ENCODE results near the gene ACE.

ACE gene

GRCh38 chr17:63495491-63495890 lies 18.6 kb downstream of the ACE start:
- TF ChIP-seq PRDM1 (tag by site-specific recombination; IDR thresholded peaks at IDR 0.05) (no peak), ZNF394 (tag by site-specific recombination; IDR thresholded peaks at IDR 0.05; ENCODE audit: borderline replicate concordance) (no peak), ZNF341 (tag by site-specific recombination; IDR thresholded peaks at IDR 0.05; ENCODE audit: low read depth) (no peak), ZNF473 (tag by site-specific recombination; IDR thresholded peaks at IDR 0.05) (no peak), ZSCAN18 (tag by site-specific recombination; IDR thresholded peaks at IDR 0.05) (no peak), ZNF24 (tag by site-specific recombination; IDR thresholded peaks at IDR 0.05) (no peak), REST (tag by site-specific recombination; IDR thresholded peaks at IDR 0.05) (no peak)
- CTCF ChIA-PET, result interaction anchor here (0.8 to 2.9 kb wide), 3 partner anchors 17 to 179 kb away, joined by 3 to 11 read pairs (median 4); no protein-coding TSS in a partner anchor

GRCh38 chr17:63496177-63496576 lies 19.3 kb downstream of the ACE start:
- no peaks in the 10 kb centered on the region for H3K4me1 ChIP-seq (ENCODE audit: control insufficient read depth, insufficient read depth, low read length)
- H3K4me3 ChIP-seq (ENCODE audit: low read depth, low read length), result no peak overlapping the region
- H3K27ac ChIP-seq (ENCODE audit: extremely low read depth, low read depth, low read length), result no peak overlapping the region
- no peaks in the 10 kb centered on the region for H3K36me3 ChIP-seq (ENCODE audit: control insufficient read depth in 2 of 2, insufficient read depth in 1 of 2, low read length in 2 of 2)
- TF ChIP-seq SP7 (tag by site-specific recombination; IDR thresholded peaks at IDR 0.05) (no peak), MYNN (tag by site-specific recombination; IDR thresholded peaks at IDR 0.05; ENCODE audit: borderline replicate concordance) (no peak), ZNF2 (tag by site-specific recombination; IDR thresholded peaks at IDR 0.05) (no peak), ZNF501 (tag by site-specific recombination; IDR thresholded peaks at IDR 0.05) (no peak)
- ChIA-PET POLR2A (no interaction called here), CTCF (interaction anchor here (0.8 to 2.9 kb wide), 4 partner anchors 8 to 115 kb away, joined by 4 to 11 read pairs (median 7); no protein-coding TSS in a partner anchor)
- H3K9me3 ChIP-seq (ENCODE audit: control insufficient read depth, insufficient read depth, low read depth, low read length), result no peaks in the 10 kb centered on the region

More at GRCh38 chr17:63495491-63495890, 18.6 kb downstream of the ACE start:
- Histone ChIP-seq H3K9me3 (ENCODE audit: control insufficient read depth, insufficient read depth, low read depth, low read length) (no peaks in the 10 kb centered on the region), H3K27ac (ENCODE audit: extremely low read depth, low read depth, low read length) (no peak overlapping the region), H3K36me3 (ENCODE audit: control insufficient read depth in 2 of 2, insufficient read depth in 1 of 2, low read length in 2 of 2) (no peaks in the 10 kb centered on the region), H3K4me3 (ENCODE audit: low read depth, low read length) (no peak overlapping the region), H3K4me1 (ENCODE audit: control insufficient read depth, insufficient read depth, low read length) (no peaks in the 10 kb centered on the region)
- POLR2A ChIA-PET, result no interaction called here

GRCh38 chr17:63496663-63497400 lies 20.0 kb downstream of the ACE start:
- ChIA-PET CTCF (interaction anchor here (0.6 to 2.9 kb wide), 5 partner anchors 9 to 1966 kb away, joined by 3 to 11 read pairs (median 7); no protein-coding TSS in a partner anchor), POLR2A (no interaction called here)
- H3K4me3 ChIP-seq (ENCODE audit: low read depth, low read length), result no peak overlapping the region
- no peak overlapping the region for H3K27ac ChIP-seq (ENCODE audit: extremely low read depth, low read depth, low read length)
- no peaks in the 10 kb centered on the region for H3K9me3 ChIP-seq (ENCODE audit: control insufficient read depth, insufficient read depth, low read depth, low read length)
- no peaks in the 10 kb centered on the region for H3K4me1 ChIP-seq (ENCODE audit: control insufficient read depth, insufficient read depth, low read length)
- TF ChIP-seq ZFHX2 (tag by site-specific recombination; conservative IDR thresholded peaks at IDR 0.05), result 0 out of 2 replicates have a peak, but pooled peaks have one; percentile 18
- TF ChIP-seq ZBTB20 (tag by site-specific recombination; IDR thresholded peaks at IDR 0.05), result no peak
- peak; percentile 55 for TF ChIP-seq EGR2 (tag by site-specific recombination; IDR thresholded peaks at IDR 0.05; ENCODE audit: low read depth)
- no peaks in the 10 kb centered on the region for H3K36me3 ChIP-seq (ENCODE audit: control insufficient read depth in 2 of 2, insufficient read depth in 1 of 2, low read length in 2 of 2)

Measured in HEK293 (cell line).